ENCODE results near the gene MPV17.

DNA sequence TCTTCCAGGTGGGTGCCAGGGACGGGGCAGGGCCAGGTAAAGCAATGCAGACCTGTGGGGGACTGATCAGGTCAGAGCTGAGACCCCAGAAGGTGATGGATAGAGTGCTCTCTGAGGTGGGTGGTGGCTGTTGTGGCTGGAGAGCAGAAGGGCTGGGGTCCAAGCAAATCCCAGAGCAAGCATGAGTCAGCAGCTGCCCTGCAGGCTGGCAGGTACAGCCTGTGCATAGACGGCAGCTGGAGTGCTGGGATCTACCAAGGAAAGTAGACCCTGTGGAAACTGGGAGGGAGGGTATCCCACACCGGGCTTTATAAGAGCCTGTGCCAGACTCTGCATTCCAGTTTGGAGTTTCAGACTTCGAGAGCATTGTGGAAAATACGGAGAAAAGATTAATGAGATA is 40.0 kb downstream of the MPV17 start:
- no peak for TF ChIP-seq POLR2A (IDR thresholded peaks at IDR 0.05; ENCODE audit: low read depth, low read length)
- no peak for TF ChIP-seq POLR2AphosphoS5 (IDR thresholded peaks at IDR 0.05; ENCODE audit: low read depth, low read length)
- no peak for TF ChIP-seq TAF1 (IDR thresholded peaks at IDR 0.05; ENCODE audit: borderline replicate concordance, low read depth, low read length)
